Kidney (tissue), 14 donors: Measurements from ENCODE around the gene SGIP1. TPM values are rescaled to one million over a fixed set of nuclear protein-coding genes. Genes with fewer than 3 reads are reported as not detected.

Source experiments
- DNase-seq, 5 donors: peaks; one replicate each; pipeline ENCODE4 v3.0.0-alpha.2; 2013 to 2020
- FAIRE-seq: peaks from 2 replicates; lab custom pipeline; 2012; peaks lifted over from hg19 to GRCh38; lab: Jason Lieb, UNC
- H3K27ac ChIP-seq, 2 donors: one replicate each; pipeline ENCODE4 v1.7.0; 2013; ENCODE audit warnings: low read depth in 2 of 2, low read length in 2 of 2, inconsistent platforms in 1 of 2
- H3K27me3 ChIP-seq: one replicate; pipeline ENCODE4 v1.7.1; 2013; ENCODE audit warnings: low read length, inconsistent platforms; ENCODE audit not compliant: control insufficient read depth, insufficient read depth
- H3K36me3 ChIP-seq, 3 donors: one replicate each; pipeline versions ENCODE4 v1.7.0 to v1.7.1; 2013; ENCODE audit warnings: low read length in 3 of 3, control low read depth in 1 of 3, inconsistent platforms in 1 of 3; ENCODE audit not compliant: insufficient read depth in 3 of 3, control insufficient read depth in 2 of 3
- H3K4me1 ChIP-seq, 3 donors: one replicate each; pipeline versions ENCODE4 v1.7.0 to v1.7.1; 2013; ENCODE audit warnings: low read length in 3 of 3, inconsistent platforms in 1 of 3, low read depth in 1 of 3; ENCODE audit not compliant: control insufficient read depth in 2 of 3, insufficient read depth in 2 of 3
- H3K4me3 ChIP-seq, 3 donors: one replicate each; pipeline versions ENCODE4 v1.7.0 to v1.8.1; 2013; ENCODE audit warnings: low read length in 3 of 3, control low read depth in 1 of 3, inconsistent platforms in 1 of 3
- H3K9ac ChIP-seq, 3 donors: one replicate each; pipeline versions ENCODE4 v1.7.0 to v1.7.1; 2013; ENCODE audit warnings: low read length in 3 of 3, control low read depth in 1 of 3, inconsistent platforms in 1 of 3
- H3K9me3 ChIP-seq, 3 donors: one replicate each; pipeline versions ENCODE4 v1.7.0 to v1.7.1; 2013; ENCODE audit warnings: low read length in 3 of 3, control low read depth in 1 of 3, inconsistent platforms in 1 of 3; ENCODE audit not compliant: control insufficient read depth in 2 of 3, insufficient read depth in 1 of 3
- intact Hi-C: fragments of 100-400 bp; cut with DNase I; formaldehyde crosslinking; loops from one replicate; pipeline ENCODE4 v1.11.1; 2022
- polyA plus RNA-seq: library from polyadenylated mRNA; stranded (reverse); fragments of 350-450 nt; fragmentation: Illumina TruSeq; extraction: RNeasy Lipid Tissue Mini Kit (QIAGEN cat#74804); gene quantifications from one replicate; pipeline ENCODE4 v1.2.3, GENCODE V29; 2014; ENCODE audit warnings: low read depth, low replicate concordance; ENCODE audit not compliant: insufficient read depth
- total RNA-seq: library from RNA; stranded (reverse); fragmentation: NEBNext Ultra II Directional; extraction: Animal tissue kit (Norgen Biotek cat#: 25700); gene quantifications from one replicate; pipeline ENCODE4 v1.2.1, GENCODE V29; 2021
- TF ChIP-seq, protein P1 (sequence below): IDR thresholded peaks from 3 replicates; pipeline ENCODE4 v1.5.1; 2012; ENCODE audit warnings: mild to moderate bottlenecking, moderate library complexity, borderline replicate concordance; ENCODE audit not compliant: insufficient read depth; ENCODE audit errors: extremely low read depth
- donor health status: control.
- donor health status: control.
- donor health status: control.
- donor health status: control.
- donor health status: control.
- donor health status: DM: yes; HTN: yes; CAD: no.
- donor health status: Normal renal cell carcinoma (clear cell type).

The SGIP1 gene
- total and polyA plus RNA-seq, 2 donors from 2014 or later, result 8.3 to 11.2 TPM

DNA sequence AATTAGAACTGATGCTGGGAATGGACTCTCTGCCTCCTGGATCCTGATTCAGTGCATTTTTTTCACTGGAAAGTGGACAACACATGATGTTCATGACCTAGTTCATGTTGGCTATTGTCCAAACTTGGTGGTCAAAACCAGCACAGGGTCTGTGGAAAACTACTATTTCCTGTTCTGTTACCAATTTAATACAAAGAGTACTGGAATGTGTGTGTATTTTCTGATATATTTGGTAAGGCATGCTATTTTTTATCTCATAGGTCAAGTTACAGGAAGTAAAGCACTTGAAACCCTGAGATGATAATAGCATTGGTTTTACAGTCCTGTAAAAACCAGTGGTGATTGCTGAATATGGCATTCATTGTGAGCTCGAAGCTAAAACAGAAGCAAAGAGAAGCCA is 89.9 kb downstream of the SGIP1 start:
- Histone ChIP-seq H3K36me3 (no peaks in the 10 kb centered on the region), H3K9ac (no peak overlapping the region), H3K27me3 (no peaks in the 10 kb centered on the region), H3K27ac (no peak overlapping the region), H3K9me3 (no peaks in the 10 kb centered on the region), H3K4me1 (no peaks in the 10 kb centered on the region), H3K4me3 (no peak overlapping the region)
- TF ChIP-seq, protein P1, sequence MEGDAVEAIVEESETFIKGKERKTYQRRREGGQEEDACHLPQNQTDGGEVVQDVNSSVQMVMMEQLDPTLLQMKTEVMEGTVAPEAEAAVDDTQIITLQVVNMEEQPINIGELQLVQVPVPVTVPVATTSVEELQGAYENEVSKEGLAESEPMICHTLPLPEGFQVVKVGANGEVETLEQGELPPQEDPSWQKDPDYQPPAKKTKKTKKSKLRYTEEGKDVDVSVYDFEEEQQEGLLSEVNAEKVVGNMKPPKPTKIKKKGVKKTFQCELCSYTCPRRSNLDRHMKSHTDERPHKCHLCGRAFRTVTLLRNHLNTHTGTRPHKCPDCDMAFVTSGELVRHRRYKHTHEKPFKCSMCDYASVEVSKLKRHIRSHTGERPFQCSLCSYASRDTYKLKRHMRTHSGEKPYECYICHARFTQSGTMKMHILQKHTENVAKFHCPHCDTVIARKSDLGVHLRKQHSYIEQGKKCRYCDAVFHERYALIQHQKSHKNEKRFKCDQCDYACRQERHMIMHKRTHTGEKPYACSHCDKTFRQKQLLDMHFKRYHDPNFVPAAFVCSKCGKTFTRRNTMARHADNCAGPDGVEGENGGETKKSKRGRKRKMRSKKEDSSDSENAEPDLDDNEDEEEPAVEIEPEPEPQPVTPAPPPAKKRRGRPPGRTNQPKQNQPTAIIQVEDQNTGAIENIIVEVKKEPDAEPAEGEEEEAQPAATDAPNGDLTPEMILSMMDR, result no peak
- FAIRE-seq, result no peak
- DNase-seq, result no peak
- intact Hi-C loops, result no loop called here

DNA sequence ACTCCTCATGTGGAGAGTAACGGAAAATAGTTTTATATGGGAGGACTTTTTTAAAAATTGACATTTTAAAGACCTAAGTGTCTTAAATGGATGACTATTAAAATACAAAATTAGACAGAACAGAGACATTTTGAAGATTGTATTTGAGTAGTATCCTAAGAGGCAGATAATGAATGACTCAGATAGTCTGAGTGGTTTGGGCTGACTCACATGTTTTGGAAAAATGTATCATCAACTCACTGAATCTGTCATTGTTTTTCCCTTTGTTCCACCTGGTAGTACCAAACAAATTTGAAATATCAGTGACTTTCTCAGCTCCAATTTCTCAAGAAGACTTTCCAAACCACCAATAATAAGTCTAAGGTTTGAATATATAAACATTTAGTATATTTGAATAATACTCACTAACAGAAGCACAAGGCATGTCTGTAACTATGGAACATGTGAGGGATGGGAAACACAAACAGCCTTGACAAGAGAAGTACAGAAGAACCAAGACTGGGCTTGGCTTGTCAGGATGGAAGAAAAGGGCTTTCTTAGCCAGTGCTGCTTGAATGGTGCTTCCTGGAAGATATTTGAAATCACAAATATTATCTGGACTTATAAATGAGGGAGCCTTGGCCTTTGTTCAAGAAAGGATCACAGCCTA is 90.6 kb downstream of the SGIP1 start:
- no peak for DNase-seq
- Histone ChIP-seq H3K36me3 (no peaks in the 10 kb centered on the region), H3K27me3 (no peaks in the 10 kb centered on the region), H3K9ac (no peak overlapping the region), H3K4me3 (no peak overlapping the region), H3K4me1 (no peaks in the 10 kb centered on the region), H3K27ac (no peak overlapping the region), H3K9me3 (no peaks in the 10 kb centered on the region)
- TF ChIP-seq, protein P1, result no peak
- intact Hi-C loops, result no loop called here
- no peak for FAIRE-seq

DNA sequence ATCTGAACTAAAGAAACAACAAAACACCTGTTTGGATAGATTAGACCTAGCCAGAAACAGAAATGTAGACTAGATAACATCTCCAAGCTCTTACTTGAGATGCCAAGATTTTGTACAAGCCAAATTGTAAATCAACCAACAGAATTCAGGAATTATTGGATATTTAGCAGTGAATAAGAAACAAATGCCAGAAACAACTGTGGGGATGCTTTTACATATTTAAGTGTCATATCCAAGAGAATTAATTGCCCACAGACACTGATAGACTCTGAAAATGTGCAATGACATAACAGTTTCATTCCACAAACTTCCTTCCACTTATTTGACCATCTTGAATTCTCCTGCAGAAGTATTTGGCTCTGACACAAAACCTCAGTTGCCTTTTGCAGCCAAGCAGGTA is 92.3 kb downstream of the SGIP1 start:
- TF ChIP-seq, protein P1, result no peak
- DNase-seq, result no peak
- H3K4me1 ChIP-seq, result no peaks in the 10 kb centered on the region
- no peaks in the 10 kb centered on the region for H3K9me3 ChIP-seq
- no peak for FAIRE-seq
- no peak overlapping the region for H3K4me3 ChIP-seq
- intact Hi-C loops, result no loop called here
- H3K9ac ChIP-seq, result no peak overlapping the region
- no peaks in the 10 kb centered on the region for H3K27me3 ChIP-seq
- H3K27ac ChIP-seq, result no peak overlapping the region
- H3K36me3 ChIP-seq, result no peaks in the 10 kb centered on the region

DNA sequence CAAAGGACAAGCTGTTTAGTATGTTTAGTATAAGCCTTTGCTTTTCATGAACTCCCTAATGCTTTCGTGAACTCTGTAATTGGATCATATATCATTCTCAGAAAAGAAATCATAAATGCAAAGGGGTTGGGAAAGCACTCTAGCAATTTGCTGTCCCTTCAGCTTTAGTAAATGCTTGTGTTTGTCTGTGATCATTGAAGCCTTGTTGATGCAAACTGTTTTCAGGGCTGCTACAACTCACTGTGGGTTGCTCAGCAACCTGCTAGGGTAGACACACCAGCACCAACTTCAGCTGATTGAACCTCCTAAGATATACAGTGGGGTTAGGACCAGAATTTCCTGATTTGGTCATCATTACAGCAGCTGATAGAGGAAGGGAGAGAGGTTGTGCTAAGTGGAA is 95.0 kb downstream of the SGIP1 start:
- H3K27ac ChIP-seq, result no peak overlapping the region
- peak in 2 of 5 donors; percentile 38 to 64 for DNase-seq
- intact Hi-C loops, result no loop called here
- no peaks in the 10 kb centered on the region for H3K36me3 ChIP-seq
- no peaks in the 10 kb centered on the region for H3K27me3 ChIP-seq
- no peaks in the 10 kb centered on the region for H3K4me1 ChIP-seq
- TF ChIP-seq, protein P1, result no peak
- FAIRE-seq, result no peak
- H3K9ac ChIP-seq, result no peak overlapping the region
- H3K4me3 ChIP-seq, result no peak overlapping the region
- no peaks in the 10 kb centered on the region for H3K9me3 ChIP-seq
